GM23338 (cell line): Measurements from ENCODE around the gene STX11. TPM values are rescaled to one million over a fixed set of nuclear protein-coding genes. Genes with fewer than 3 reads are reported as not detected.

ENCODE experiments used
- ATAC-seq: fragments of 200-7000 bp; cut with Tn5 transposase; 3 replicates; pipeline ENCODE4 v1.9.1; 2020
- DNase-seq: peaks from one replicate; pipeline ENCODE4 v3.0.0-alpha.2; 2015; ENCODE audit warnings: low spot score
- H2AFZ ChIP-seq: fragments of 200-600 bp; sonication (generic); 2 replicates; pipeline ENCODE4 v1.8.0; 2016; ENCODE audit warnings: antibody characterized with exemption, mild to moderate bottlenecking, moderate library complexity
- H3F3A ChIP-seq: fragments of 200-600 bp; sonication (generic); replicated peaks from 2 replicates; pipeline ENCODE4 v1.8.0; 2017; ENCODE audit warnings: antibody characterized with exemption, mixed run types, low read depth
- H3K27ac ChIP-seq: fragments of 200-600 bp; sonication (generic); 2 replicates; pipeline ENCODE4 v1.6.1; 2016; ENCODE audit warnings: low read depth
- H3K27me3 ChIP-seq: fragments of 200-600 bp; sonication (generic); 2 replicates; pipeline ENCODE4 v1.8.0; 2016; ENCODE audit warnings: mild to moderate bottlenecking, mixed run types, moderate library complexity; ENCODE audit not compliant: insufficient read depth
- H3K36me3 ChIP-seq: fragments of 200-600 bp; sonication (generic); 2 replicates; pipeline ENCODE4 v1.8.0; 2016; ENCODE audit warnings: mild to moderate bottlenecking; ENCODE audit not compliant: insufficient read depth
- H3K4me1 ChIP-seq: fragments of 200-600 bp; sonication (generic); 2 replicates; pipeline ENCODE4 v1.8.0; 2016; ENCODE audit warnings: mild to moderate bottlenecking, moderate library complexity; ENCODE audit not compliant: insufficient read depth
- H3K4me2 ChIP-seq: fragments of 200-600 bp; sonication (generic); 2 replicates; pipeline ENCODE4 v1.7.1; 2017; ENCODE audit warnings: mixed run types
- H3K4me3 ChIP-seq: fragments of 200-600 bp; sonication (generic); 2 replicates; pipeline ENCODE4 v1.6.1; 2016; ENCODE audit warnings: mixed run types
- H3K79me2 ChIP-seq: fragments of 200-600 bp; sonication (generic); replicated peaks from 2 replicates; pipeline ENCODE4 v1.8.0; 2017; ENCODE audit warnings: mild to moderate bottlenecking; ENCODE audit not compliant: insufficient read depth
- H3K9me2 ChIP-seq: fragments of 200-600 bp; sonication (generic); 2 replicates; pipeline ENCODE4 v1.8.0; 2017; ENCODE audit not compliant: insufficient read depth
- H4K20me1 ChIP-seq: fragments of 200-600 bp; sonication (generic); replicated peaks from 2 replicates; pipeline ENCODE4 v1.8.0; 2017; ENCODE audit warnings: mild to moderate bottlenecking; ENCODE audit not compliant: insufficient read depth
- H3K27ac Mint-ChIP-seq: 2 replicates; pipeline ENCODE4 v1.8.0; 2020; ENCODE audit warnings: inconsistent platforms, mild to moderate bottlenecking, moderate library complexity, mixed read lengths
- H3K27me3 Mint-ChIP-seq: 3 replicates; pipeline ENCODE4 v1.8.0; 2022; ENCODE audit warnings: low read depth, mild to moderate bottlenecking, moderate library complexity, mixed read lengths, inconsistent platforms; ENCODE audit not compliant: insufficient read depth, poor library complexity
- H3K36me3 Mint-ChIP-seq: 3 replicates; pipeline ENCODE4 v1.8.0; 2021; ENCODE audit warnings: low read depth, mild to moderate bottlenecking, inconsistent platforms, moderate library complexity, mixed read lengths
- H3K4me1 Mint-ChIP-seq: 3 replicates; pipeline ENCODE4 v1.8.0; 2020; ENCODE audit warnings: mild to moderate bottlenecking, inconsistent platforms, mixed read lengths
- H3K4me3 Mint-ChIP-seq: 3 replicates; pipeline ENCODE4 v1.8.0; 2021; ENCODE audit warnings: moderate library complexity, mild to moderate bottlenecking, inconsistent platforms, mixed read lengths
- H3K9me3 Mint-ChIP-seq: 3 replicates; pipeline ENCODE4 v1.8.0; 2020; ENCODE audit warnings: moderate library complexity, mild to moderate bottlenecking, inconsistent platforms, mixed read lengths
- CREB1 ChIP-seq: fragments of 250-450 bp; sonication (Bioruptor Pico); IDR thresholded peaks from 2 replicates; pipeline ENCODE4 v1.5.0; 2020; ENCODE audit warnings: low read depth, mild to moderate bottlenecking, moderate library complexity
- CTCF ChIP-seq, 2 experiments: fragments of 200-600 bp in 1 of 2; sonication (generic) in 1 of 2; conservative IDR thresholded peaks; 2 replicates each; pipeline versions ENCODE4 v1.5.1 to v1.6.1; 2016 to 2017; ENCODE audit warnings: antibody characterized with exemption in 2 of 2, low read depth in 2 of 2, mild to moderate bottlenecking in 2 of 2, moderate library complexity in 1 of 2
- ETS1 ChIP-seq: IDR thresholded peaks from 2 replicates; pipeline ENCODE4 v1.6.1; 2016; ENCODE audit warnings: antibody characterized with exemption
- EZH2 ChIP-seq: fragments of 200-600 bp; sonication (generic); IDR thresholded peaks from one replicate; pipeline ENCODE4 v1.8.0; 2017; ENCODE audit warnings: antibody characterized with exemption, mild to moderate bottlenecking, low read depth; ENCODE audit not compliant: unreplicated experiment
- EZH2phosphoT487 ChIP-seq: fragments of 200-600 bp; sonication (generic); IDR thresholded peaks from one replicate; pipeline ENCODE4 v1.8.1; 2018; ENCODE audit warnings: antibody characterized with exemption; ENCODE audit not compliant: unreplicated experiment
- NANOG ChIP-seq: IDR thresholded peaks from 2 replicates; pipeline ENCODE4 v1.6.1; 2016; ENCODE audit warnings: antibody characterized with exemption, borderline replicate concordance
- POLR2AphosphoS5 ChIP-seq: IDR thresholded peaks from 2 replicates; pipeline ENCODE4 v1.6.1; 2016; ENCODE audit warnings: antibody characterized with exemption, low read depth
- REST ChIP-seq: IDR thresholded peaks from one replicate; pipeline ENCODE4 v1.6.1; 2018; ENCODE audit warnings: antibody characterized with exemption; ENCODE audit not compliant: unreplicated experiment
- ZNF114 ChIP-seq: fragments of 250-450 bp; sonication (Bioruptor Pico); IDR thresholded peaks from 2 replicates; pipeline ENCODE4 v1.5.0; 2020; ENCODE audit warnings: mild to moderate bottlenecking, moderate library complexity
- ZNF331 ChIP-seq: fragments of 250-450 bp; sonication (Bioruptor Pico); IDR thresholded peaks from 2 replicates; pipeline ENCODE4 v1.5.0; 2020; ENCODE audit warnings: low read depth, mild to moderate bottlenecking, moderate library complexity
- polyA plus RNA-seq: library from polyadenylated mRNA; unstranded; fragments of >200 nt; fragmentation: Nextera tagmentation; extraction: Ambion mirVana; gene quantifications from 2 replicates; pipeline ENCODE4 v1.2.1, GENCODE V29; 2016
- total RNA-seq: library from RNA; depleted of rRNA; stranded (reverse); fragments of >200 nt; shearing (Covaris generic); gene quantifications from 2 replicates; pipeline ENCODE4 v1.2.3, GENCODE V29; 2014

The STX11 gene
- total and polyA plus RNA-seq, 2 experiments from 2014 or later: 0.35 to 0.52 TPM

GRCh38 chr6:144122861-144123260 is 27.5 kb upstream of the STX11 start:
- Mint-ChIP-seq H3K27me3 (no peaks in the 10 kb centered on the region), H3K4me3 (no peak overlapping the region), H3K27ac (no peak overlapping the region), H3K9me3 (no peaks in the 10 kb centered on the region), H3K4me1 (no peaks in the 10 kb centered on the region), H3K36me3 (no peaks in the 10 kb centered on the region)
- Histone ChIP-seq H3K27ac (no peak overlapping the region), H3K36me3 (no peaks in the 10 kb centered on the region), H2AFZ (no peak overlapping the region), H3K4me2 (no peak overlapping the region), H3K9me2 (peaks cover 20% of the 10 kb centered on the region), H3K27me3 (no peaks in the 10 kb centered on the region), H3K79me2 (no peaks in the 10 kb centered on the region), H3K4me3 (no peak overlapping the region), H3K4me1 (no peaks in the 10 kb centered on the region), H3F3A (no peaks in the 10 kb centered on the region), H4K20me1 (no peaks in the 10 kb centered on the region)
- DNase-seq (no peak), ATAC-seq (no peak)
- TF ChIP-seq ZNF331 (CRISPR knock-in tag): no peak
- no peak for TF ChIP-seq CREB1 (CRISPR knock-in tag)
- no peak for TF ChIP-seq CTCF (conservative IDR thresholded peaks at IDR 0.05; ENCODE audit: low read depth in 2 of 2)
- TF ChIP-seq ETS1: no peak
- no peak for TF ChIP-seq ZNF114 (CRISPR knock-in tag)

- H3K27me3 ChIP-seq: no peaks in the 10 kb centered on the region
- Mint-ChIP-seq H3K9me3 (no peaks in the 10 kb centered on the region), H3K4me3 (no peak overlapping the region), H3K4me1 (no peaks in the 10 kb centered on the region), H3K27ac (no peak overlapping the region), H3K27me3 (no peaks in the 10 kb centered on the region), H3K36me3 (no peaks in the 10 kb centered on the region)
- no peaks in the 10 kb centered on the region for H3K79me2 ChIP-seq
- ATAC-seq: no peak
- H3F3A ChIP-seq: no peaks in the 10 kb centered on the region
- no peaks in the 10 kb centered on the region for H3K36me3 ChIP-seq
- no peak overlapping the region for H3K27ac ChIP-seq
- H3K4me3 ChIP-seq: no peak overlapping the region
- H3K4me2 ChIP-seq: no peak overlapping the region
- peaks cover 20% of the 10 kb centered on the region for H3K9me2 ChIP-seq
- no peaks in the 10 kb centered on the region for H3K4me1 ChIP-seq
- H4K20me1 ChIP-seq: no peaks in the 10 kb centered on the region
- no peak overlapping the region for H2AFZ ChIP-seq
- DNase-seq: no peak
- TF ChIP-seq ZNF114 (CRISPR knock-in tag) (no peak), EZH2 (no peak), ETS1 (no peak), REST (no peak), NANOG (no peak), POLR2AphosphoS5 (no peak), EZH2phosphoT487 (no peak), CTCF (conservative IDR thresholded peaks at IDR 0.05; ENCODE audit: low read depth in 2 of 2) (no peak)
Measured at GRCh38 chr6:144123421-144123820, 26.9 kb upstream of the STX11 start.
